GM10266 (cell line): ENCODE results near the gene PLA1A.
A peak's percentile ranks its signal among the peaks of the same experiment; 100 is the strongest.

Experiments
- DNase-seq: peaks from one replicate; pipeline ENCODE4 v3.0.0; 2012; ENCODE audit errors: extremely low spot score
- TF ChIP-seq, protein P1 (sequence below): IDR thresholded peaks from 2 replicates; pipeline ENCODE4 v1.5.1; 2012; ENCODE audit warnings: mild to moderate bottlenecking, low read depth; ENCODE audit not compliant: control insufficient read depth, insufficient read depth; ENCODE audit errors: missing control alignments

PLA1A gene

GRCh38 chr3:119555929-119556328 lies 41.8 kb upstream of the PLA1A start:
- TF ChIP-seq, protein P1, sequence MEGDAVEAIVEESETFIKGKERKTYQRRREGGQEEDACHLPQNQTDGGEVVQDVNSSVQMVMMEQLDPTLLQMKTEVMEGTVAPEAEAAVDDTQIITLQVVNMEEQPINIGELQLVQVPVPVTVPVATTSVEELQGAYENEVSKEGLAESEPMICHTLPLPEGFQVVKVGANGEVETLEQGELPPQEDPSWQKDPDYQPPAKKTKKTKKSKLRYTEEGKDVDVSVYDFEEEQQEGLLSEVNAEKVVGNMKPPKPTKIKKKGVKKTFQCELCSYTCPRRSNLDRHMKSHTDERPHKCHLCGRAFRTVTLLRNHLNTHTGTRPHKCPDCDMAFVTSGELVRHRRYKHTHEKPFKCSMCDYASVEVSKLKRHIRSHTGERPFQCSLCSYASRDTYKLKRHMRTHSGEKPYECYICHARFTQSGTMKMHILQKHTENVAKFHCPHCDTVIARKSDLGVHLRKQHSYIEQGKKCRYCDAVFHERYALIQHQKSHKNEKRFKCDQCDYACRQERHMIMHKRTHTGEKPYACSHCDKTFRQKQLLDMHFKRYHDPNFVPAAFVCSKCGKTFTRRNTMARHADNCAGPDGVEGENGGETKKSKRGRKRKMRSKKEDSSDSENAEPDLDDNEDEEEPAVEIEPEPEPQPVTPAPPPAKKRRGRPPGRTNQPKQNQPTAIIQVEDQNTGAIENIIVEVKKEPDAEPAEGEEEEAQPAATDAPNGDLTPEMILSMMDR, result no peak
- DNase-seq, result no peak

- DNase-seq, result no peak
- TF ChIP-seq, protein P1, result no peak
Observed at GRCh38 chr3:119557192-119557876, 40.4 kb upstream of the PLA1A start.

GRCh38 chr3:119557877-119558269 lies 39.8 kb upstream of the PLA1A start:
- DNase-seq, result no peak
- TF ChIP-seq, protein P1, result no peak

DNA sequence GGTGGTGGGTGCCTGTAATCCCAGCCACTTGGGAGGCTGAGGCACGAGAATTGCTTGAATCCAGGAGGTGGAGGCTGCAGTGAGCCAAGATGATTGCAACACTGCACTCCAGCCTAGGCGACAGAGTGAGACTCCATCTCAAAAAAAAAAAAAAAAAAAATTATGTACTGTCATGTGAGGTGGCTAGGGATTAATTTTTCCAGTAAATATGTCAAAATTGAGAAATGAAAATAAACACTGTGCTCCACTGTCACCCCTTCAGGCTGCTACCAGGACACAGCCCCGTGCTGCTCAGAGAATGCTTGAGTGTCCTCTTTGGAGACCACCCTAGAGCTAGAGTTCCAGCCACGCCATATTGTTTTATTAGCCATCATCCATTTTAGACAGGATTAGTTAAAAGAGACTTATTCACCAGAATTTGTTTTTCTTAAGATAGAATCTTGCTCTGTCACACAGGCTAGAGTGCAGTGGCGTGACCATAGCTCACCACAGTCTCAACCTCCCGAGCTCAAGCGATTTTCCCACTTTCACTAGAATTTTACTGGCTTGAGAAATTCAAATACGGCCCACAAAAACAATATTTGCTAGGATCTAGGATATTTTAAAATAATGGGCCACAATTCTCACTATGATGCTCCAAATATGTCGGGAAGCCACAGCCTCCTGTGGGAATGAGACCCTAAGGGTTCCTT lies 38.9 kb upstream of the PLA1A start:
- no peak for DNase-seq

GRCh38 chr3:119559441-119559963 lies 38.2 kb upstream of the PLA1A start, which contains the start of gene CD80:
Gene CD80 (minus strand): TSS chr3:119559614. CDS start chr3:119557728, 1,886 bp downstream.
- DNase-seq, result peak; percentile 54
- TF ChIP-seq, protein P1, result peak; percentile 73

More for the DNA sequence above, 38.9 kb upstream of the PLA1A start:
- TF ChIP-seq, protein P1, result no peak

- TF ChIP-seq, protein P1, result no peak
- no peak for DNase-seq
Observed at GRCh38 chr3:119560160-119560559, 37.5 kb upstream of the PLA1A start.
